Liver (tissue), 9 donors: ENCODE measurements around the gene CHKA. TPM values are rescaled to one million over a fixed set of nuclear protein-coding genes. Genes with fewer than 3 reads are reported as not detected.

Experiments used
- DNase-seq: peaks from one replicate; pipeline ENCODE4 v3.0.0-alpha.2; 2017; ENCODE audit warnings: low spot score
- H3K27ac ChIP-seq, 2 donors: one replicate each; pipeline ENCODE4 v1.7.0; 2013; ENCODE audit warnings: inconsistent platforms in 2 of 2, low read length in 2 of 2, control low read depth in 1 of 2, low read depth in 1 of 2, mild to moderate bottlenecking in 1 of 2
- H3K27me3 ChIP-seq, 4 donors: one replicate each; pipeline versions ENCODE4 v1.6.1 to v1.7.0; 2013; ENCODE audit warnings: low read length in 3 of 4, inconsistent platforms in 1 of 4, mild to moderate bottlenecking in 1 of 4, moderate library complexity in 1 of 4; ENCODE audit not compliant: control insufficient read depth in 4 of 4, insufficient read depth in 4 of 4
- H3K36me3 ChIP-seq, 4 donors: one replicate each; pipeline versions ENCODE4 v1.6.1 to v1.7.0; 2013; ENCODE audit warnings: low read length in 3 of 4, mild to moderate bottlenecking in 3 of 4, low read depth in 1 of 4, moderate library complexity in 1 of 4; ENCODE audit not compliant: control insufficient read depth in 4 of 4, insufficient read depth in 3 of 4
- H3K4me1 ChIP-seq, 4 donors: one replicate each; pipeline versions ENCODE4 v1.6.1 to v1.7.0; 2013; ENCODE audit warnings: low read length in 3 of 4, mild to moderate bottlenecking in 3 of 4, moderate library complexity in 1 of 4; ENCODE audit not compliant: control insufficient read depth in 4 of 4, insufficient read depth in 4 of 4
- H3K4me3 ChIP-seq, 3 donors: one replicate each; pipeline versions ENCODE4 v1.6.1 to v1.7.0; 2013; ENCODE audit warnings: low read length in 3 of 3, control low read depth in 1 of 3, low read depth in 1 of 3, mild to moderate bottlenecking in 1 of 3
- H3K9ac ChIP-seq, 2 donors: one replicate each; pipeline ENCODE4 v1.7.0; 2013; ENCODE audit warnings: low read length in 2 of 2, mild to moderate bottlenecking in 2 of 2, moderate library complexity in 2 of 2, control low read depth in 1 of 2, low read depth in 1 of 2
- H3K9me3 ChIP-seq, 4 donors: one replicate each; pipeline versions ENCODE4 v1.6.1 to v1.7.0; 2013; ENCODE audit warnings: low read length in 3 of 4; ENCODE audit not compliant: control insufficient read depth in 4 of 4
- CTCF ChIP-seq: fragments of 150-350 bp; IDR thresholded peaks from 2 replicates; pipeline ENCODE4 v1.5.1; 2017; ENCODE audit warnings: improper control_type of control experiment, low read depth, low read length; ENCODE audit not compliant: missing input control
- EGR1 ChIP-seq, 2 donors: IDR thresholded peaks; 2 replicates each; pipeline ENCODE4 v1.6.1; 2016 to 2018; ENCODE audit warnings: antibody characterized with exemption in 2 of 2, low read depth in 2 of 2
- FOXA1 ChIP-seq: IDR thresholded peaks from 2 replicates; pipeline ENCODE4 v1.6.1; 2016; ENCODE audit warnings: antibody characterized with exemption
- FOXA2 ChIP-seq: IDR thresholded peaks from 2 replicates; pipeline ENCODE4 v1.6.1; 2016; ENCODE audit warnings: antibody characterized with exemption
- GABPA ChIP-seq, 2 donors: IDR thresholded peaks in 1 of 2; conservative IDR thresholded peaks in 1 of 2; 2 replicates each; pipeline ENCODE4 v1.6.1; 2016; ENCODE audit warnings: antibody characterized with exemption in 2 of 2, mild to moderate bottlenecking in 1 of 2, moderate library complexity in 1 of 2
- HNF4A ChIP-seq, 2 donors: conservative IDR thresholded peaks; 2 replicates each; pipeline ENCODE4 v1.6.1; 2016; ENCODE audit warnings: antibody characterized with exemption in 2 of 2, mild to moderate bottlenecking in 2 of 2
- HNF4G ChIP-seq: IDR thresholded peaks from 2 replicates; pipeline ENCODE4 v1.6.1; 2016; ENCODE audit warnings: antibody characterized with exemption
- JUND ChIP-seq, 2 donors: IDR thresholded peaks; 2 replicates each; pipeline ENCODE4 v1.6.1; 2016; ENCODE audit warnings: antibody characterized with exemption in 2 of 2
- NR2F2 ChIP-seq: IDR thresholded peaks from 2 replicates; pipeline ENCODE4 v1.6.1; 2016; ENCODE audit warnings: antibody characterized with exemption
- RAD21 ChIP-seq, 2 donors: IDR thresholded peaks; 2 replicates each; pipeline ENCODE4 v1.6.1; 2016; ENCODE audit warnings: antibody characterized with exemption in 2 of 2, mild to moderate bottlenecking in 2 of 2
- RXRA ChIP-seq, 2 donors: IDR thresholded peaks; 2 replicates each; pipeline ENCODE4 v1.6.1; 2017 to 2018; ENCODE audit warnings: antibody characterized with exemption in 2 of 2, mild to moderate bottlenecking in 1 of 2
- SP1 ChIP-seq: IDR thresholded peaks from 2 replicates; pipeline ENCODE4 v1.6.1; 2018; ENCODE audit warnings: antibody characterized with exemption, mild to moderate bottlenecking
- TAF1 ChIP-seq: conservative IDR thresholded peaks from 2 replicates; pipeline ENCODE4 v1.6.1; 2016; ENCODE audit warnings: antibody characterized with exemption, mild to moderate bottlenecking
- YY1 ChIP-seq: IDR thresholded peaks from 2 replicates; pipeline ENCODE4 v1.6.1; 2016; ENCODE audit warnings: antibody characterized with exemption, mild to moderate bottlenecking
- ZBTB33 ChIP-seq: IDR thresholded peaks from 2 replicates; pipeline ENCODE4 v1.6.1; 2016; ENCODE audit warnings: antibody characterized with exemption
- WGBS: extraction: QIAGEN DNeasy Blood & Tissue Kit; methylation state at CpG from one replicate; pipeline ENCODE4 v1.1.7; 2013; 5-methylcytosine and 5-hydroxymethylcytosine counted together
- polyA plus RNA-seq, 2 donors: library from polyadenylated mRNA; stranded (reverse) in 1 of 2; unstranded in 1 of 2; fragments of 200-250 nt in 1 of 2; fragments of >200 nt in 1 of 2; fragmentation: Nextera tagmentation in 1 of 2; extraction: Ambion mirVana in 1 of 2; gene quantifications; one replicate each; pipeline versions ENCODE4 v1.2.1 to v1.2.3, GENCODE V29; 2013 to 2015
- total RNA-seq, 2 donors: library from RNA; depleted of rRNA; stranded (reverse); fragments of >200 nt; gene quantifications; one replicate each; pipeline ENCODE4 v1.2.3, GENCODE V29; 2014
- TF ChIP-seq, protein P1 (sequence below): IDR thresholded peaks from 2 replicates; pipeline ENCODE4 v1.6.1; 2016; ENCODE audit warnings: antibody characterized with exemption
- TF ChIP-seq, protein P2 (sequence below): IDR thresholded peaks from 2 replicates; pipeline ENCODE4 v1.6.1; 2016; ENCODE audit warnings: antibody characterized with exemption, mild to moderate bottlenecking
- donor health status: healthy.
- donor health status: healthy.
- donor health status: healthy.
- donor health status: healthy.
- donor health status: healthy.

The CHKA gene
- total and polyA plus RNA-seq, 4 donors = 11.4 to 41.9 (median 17.3) TPM

DNA sequence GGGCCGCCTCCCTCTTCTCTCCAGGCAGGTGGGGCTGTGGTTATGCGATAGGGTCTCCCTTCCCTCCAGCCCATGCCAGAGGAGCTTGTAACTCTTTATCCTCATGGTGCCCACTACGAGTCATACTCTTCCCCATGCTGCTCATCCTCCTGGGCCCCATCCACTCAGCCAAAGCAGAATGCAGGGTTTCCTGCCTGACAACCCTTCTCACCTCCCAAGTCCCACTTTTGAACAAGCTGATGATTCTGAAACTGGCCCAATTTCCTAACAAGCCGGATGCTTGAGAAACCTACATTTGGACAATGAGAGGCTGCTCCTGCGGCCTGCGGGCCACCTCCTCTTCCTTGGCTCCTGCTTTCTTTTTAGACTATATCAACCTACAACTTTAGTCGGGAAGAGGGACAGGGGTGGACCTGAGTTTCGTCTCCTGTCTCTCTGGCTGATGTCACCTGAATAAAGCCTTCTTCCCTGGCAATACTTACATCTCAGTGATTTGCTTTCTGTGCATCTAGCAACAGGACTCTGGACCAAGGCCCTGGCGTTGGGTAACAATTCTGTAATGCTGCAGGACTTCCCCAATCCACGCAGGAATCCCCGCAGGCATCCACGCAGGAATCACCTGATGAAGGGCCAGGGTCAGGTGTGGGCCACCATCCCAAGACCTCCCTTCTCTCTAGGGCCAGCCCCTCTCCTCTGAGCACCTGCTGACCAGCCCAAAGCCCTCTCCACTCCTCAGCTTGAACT is 92.2 kb downstream of the CHKA start:
- TF ChIP-seq GABPA (IDR thresholded peaks at IDR 0.05 in 1 of 2, conservative IDR thresholded peaks at IDR 0.05 in 1 of 2) (no peak), TAF1 (no peak), ZBTB33 (no peak)
- DNase-seq = no peak
- Histone ChIP-seq H3K4me3 (no peak overlapping the region), H3K36me3 (no peaks in the 10 kb centered on the region), H3K4me1 (peaks cover 19 to 39% (median 29%) of the 10 kb centered on the region in 4 donors), H3K27ac (no peak overlapping the region), H3K27me3 (no peaks in the 10 kb centered on the region), H3K9me3 (no peaks in the 10 kb centered on the region), H3K9ac (no peak overlapping the region)
- WGBS = 90% methylated on average over 12 of the region's 12 CpGs

- WGBS = 93% methylated on average over 21 of the region's 21 CpGs
- no peak for DNase-seq
- TF ChIP-seq RAD21 (IDR thresholded peaks at IDR 0.05) (no peak), RXRA (IDR thresholded peaks at IDR 0.05) (no peak), HNF4A (conservative IDR thresholded peaks at IDR 0.05) (no peak), SP1 (no peak)
- Histone ChIP-seq H3K9me3 (no peaks in the 10 kb centered on the region), H3K4me1 (peaks cover 11 to 26% (median 18%) of the 10 kb centered on the region in 4 donors), H3K36me3 (no peaks in the 10 kb centered on the region), H3K27me3 (no peaks in the 10 kb centered on the region), H3K27ac (no peak overlapping the region), H3K9ac (no peak overlapping the region), H3K4me3 (no peak overlapping the region)
These were observed 93.5 kb downstream of the CHKA start for GRCh38 chr11:68027667-68028066.

GRCh38 chr11:68026391-68027105 is 94.6 kb downstream of the CHKA start:
- Histone ChIP-seq H3K27ac (no peak overlapping the region), H3K9me3 (no peaks in the 10 kb centered on the region), H3K4me3 (no peak overlapping the region), H3K36me3 (no peaks in the 10 kb centered on the region), H3K27me3 (no peaks in the 10 kb centered on the region), H3K9ac (no peak overlapping the region), H3K4me1 (peaks cover 7 to 15% (median 10%) of the 10 kb centered on the region in 4 donors)
- DNase-seq = no peak
- WGBS = 92% methylated on average over 18 of the region's 18 CpGs
- no peak for TF ChIP-seq YY1
- TF ChIP-seq EGR1 (IDR thresholded peaks at IDR 0.05; ENCODE audit: low read depth in 2 of 2) = no peak
- TF ChIP-seq FOXA1 = no peak
- TF ChIP-seq SP1 = no peak
- TF ChIP-seq, protein P1, sequence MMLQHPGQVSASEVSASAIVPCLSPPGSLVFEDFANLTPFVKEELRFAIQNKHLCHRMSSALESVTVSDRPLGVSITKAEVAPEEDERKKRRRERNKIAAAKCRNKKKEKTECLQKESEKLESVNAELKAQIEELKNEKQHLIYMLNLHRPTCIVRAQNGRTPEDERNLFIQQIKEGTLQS = no peak
- TF ChIP-seq, protein P2, sequence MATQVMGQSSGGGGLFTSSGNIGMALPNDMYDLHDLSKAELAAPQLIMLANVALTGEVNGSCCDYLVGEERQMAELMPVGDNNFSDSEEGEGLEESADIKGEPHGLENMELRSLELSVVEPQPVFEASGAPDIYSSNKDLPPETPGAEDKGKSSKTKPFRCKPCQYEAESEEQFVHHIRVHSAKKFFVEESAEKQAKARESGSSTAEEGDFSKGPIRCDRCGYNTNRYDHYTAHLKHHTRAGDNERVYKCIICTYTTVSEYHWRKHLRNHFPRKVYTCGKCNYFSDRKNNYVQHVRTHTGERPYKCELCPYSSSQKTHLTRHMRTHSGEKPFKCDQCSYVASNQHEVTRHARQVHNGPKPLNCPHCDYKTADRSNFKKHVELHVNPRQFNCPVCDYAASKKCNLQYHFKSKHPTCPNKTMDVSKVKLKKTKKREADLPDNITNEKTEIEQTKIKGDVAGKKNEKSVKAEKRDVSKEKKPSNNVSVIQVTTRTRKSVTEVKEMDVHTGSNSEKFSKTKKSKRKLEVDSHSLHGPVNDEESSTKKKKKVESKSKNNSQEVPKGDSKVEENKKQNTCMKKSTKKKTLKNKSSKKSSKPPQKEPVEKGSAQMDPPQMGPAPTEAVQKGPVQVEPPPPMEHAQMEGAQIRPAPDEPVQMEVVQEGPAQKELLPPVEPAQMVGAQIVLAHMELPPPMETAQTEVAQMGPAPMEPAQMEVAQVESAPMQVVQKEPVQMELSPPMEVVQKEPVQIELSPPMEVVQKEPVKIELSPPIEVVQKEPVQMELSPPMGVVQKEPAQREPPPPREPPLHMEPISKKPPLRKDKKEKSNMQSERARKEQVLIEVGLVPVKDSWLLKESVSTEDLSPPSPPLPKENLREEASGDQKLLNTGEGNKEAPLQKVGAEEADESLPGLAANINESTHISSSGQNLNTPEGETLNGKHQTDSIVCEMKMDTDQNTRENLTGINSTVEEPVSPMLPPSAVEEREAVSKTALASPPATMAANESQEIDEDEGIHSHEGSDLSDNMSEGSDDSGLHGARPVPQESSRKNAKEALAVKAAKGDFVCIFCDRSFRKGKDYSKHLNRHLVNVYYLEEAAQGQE = no peak
- no peak for TF ChIP-seq TAF1
- TF ChIP-seq CTCF = no peak
- TF ChIP-seq HNF4G = no peak
- TF ChIP-seq ZBTB33 = no peak
- no peak for TF ChIP-seq NR2F2
- TF ChIP-seq FOXA2 = no peak
- TF ChIP-seq JUND (IDR thresholded peaks at IDR 0.05) = no peak
- TF ChIP-seq HNF4A (conservative IDR thresholded peaks at IDR 0.05) = no peak
